ENCODE measurements around the gene NTRK2.

NTRK2 gene

DNA sequence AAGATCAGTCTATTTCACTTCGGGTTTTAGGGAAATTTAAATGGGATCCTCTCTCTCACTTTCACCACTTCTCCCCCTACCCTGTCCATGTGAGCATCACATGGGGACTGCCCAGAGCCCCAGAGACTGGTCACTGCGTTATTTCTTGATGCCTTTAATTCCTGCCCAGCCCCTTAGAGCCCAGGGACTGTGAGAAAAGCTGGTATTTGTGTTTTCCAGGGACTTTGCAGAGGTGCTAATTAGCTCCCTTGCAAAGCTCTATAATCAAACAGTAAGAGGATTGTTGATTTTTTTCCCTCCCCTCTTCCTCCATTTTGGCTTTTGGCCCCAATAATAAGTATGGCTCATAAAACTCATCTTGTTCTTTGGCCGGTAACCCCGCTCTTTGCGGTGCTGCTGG, 35.6 kb downstream of the NTRK2 start:
- no peaks in the 10 kb centered on the region for H3K9me3 ChIP-seq (ENCODE audit: control insufficient read depth, insufficient read depth, low read depth, low read length)
- no peak overlapping the region for H3K4me3 ChIP-seq (ENCODE audit: low read depth, low read length)
- H3K36me3 ChIP-seq (ENCODE audit: control insufficient read depth in 2 of 2, insufficient read depth in 1 of 2, low read length in 2 of 2): no peaks in the 10 kb centered on the region
- no peak for TF ChIP-seq ZNF16 (tag by site-specific recombination; IDR thresholded peaks at IDR 0.05; ENCODE audit: low read depth)
- TF ChIP-seq, protein P1, sequence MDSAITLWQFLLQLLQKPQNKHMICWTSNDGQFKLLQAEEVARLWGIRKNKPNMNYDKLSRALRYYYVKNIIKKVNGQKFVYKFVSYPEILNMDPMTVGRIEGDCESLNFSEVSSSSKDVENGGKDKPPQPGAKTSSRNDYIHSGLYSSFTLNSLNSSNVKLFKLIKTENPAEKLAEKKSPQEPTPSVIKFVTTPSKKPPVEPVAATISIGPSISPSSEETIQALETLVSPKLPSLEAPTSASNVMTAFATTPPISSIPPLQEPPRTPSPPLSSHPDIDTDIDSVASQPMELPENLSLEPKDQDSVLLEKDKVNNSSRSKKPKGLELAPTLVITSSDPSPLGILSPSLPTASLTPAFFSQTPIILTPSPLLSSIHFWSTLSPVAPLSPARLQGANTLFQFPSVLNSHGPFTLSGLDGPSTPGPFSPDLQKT (IDR thresholded peaks at IDR 0.05; ENCODE audit: borderline replicate concordance, low read depth, low read length): no peak
- TF ChIP-seq, protein P2, sequence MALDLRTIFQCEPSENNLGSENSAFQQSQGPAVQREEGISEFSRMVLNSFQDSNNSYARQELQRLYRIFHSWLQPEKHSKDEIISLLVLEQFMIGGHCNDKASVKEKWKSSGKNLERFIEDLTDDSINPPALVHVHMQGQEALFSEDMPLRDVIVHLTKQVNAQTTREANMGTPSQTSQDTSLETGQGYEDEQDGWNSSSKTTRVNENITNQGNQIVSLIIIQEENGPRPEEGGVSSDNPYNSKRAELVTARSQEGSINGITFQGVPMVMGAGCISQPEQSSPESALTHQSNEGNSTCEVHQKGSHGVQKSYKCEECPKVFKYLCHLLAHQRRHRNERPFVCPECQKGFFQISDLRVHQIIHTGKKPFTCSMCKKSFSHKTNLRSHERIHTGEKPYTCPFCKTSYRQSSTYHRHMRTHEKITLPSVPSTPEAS (tag by site-specific recombination; IDR thresholded peaks at IDR 0.05): no peak
- TF ChIP-seq, protein P3, sequence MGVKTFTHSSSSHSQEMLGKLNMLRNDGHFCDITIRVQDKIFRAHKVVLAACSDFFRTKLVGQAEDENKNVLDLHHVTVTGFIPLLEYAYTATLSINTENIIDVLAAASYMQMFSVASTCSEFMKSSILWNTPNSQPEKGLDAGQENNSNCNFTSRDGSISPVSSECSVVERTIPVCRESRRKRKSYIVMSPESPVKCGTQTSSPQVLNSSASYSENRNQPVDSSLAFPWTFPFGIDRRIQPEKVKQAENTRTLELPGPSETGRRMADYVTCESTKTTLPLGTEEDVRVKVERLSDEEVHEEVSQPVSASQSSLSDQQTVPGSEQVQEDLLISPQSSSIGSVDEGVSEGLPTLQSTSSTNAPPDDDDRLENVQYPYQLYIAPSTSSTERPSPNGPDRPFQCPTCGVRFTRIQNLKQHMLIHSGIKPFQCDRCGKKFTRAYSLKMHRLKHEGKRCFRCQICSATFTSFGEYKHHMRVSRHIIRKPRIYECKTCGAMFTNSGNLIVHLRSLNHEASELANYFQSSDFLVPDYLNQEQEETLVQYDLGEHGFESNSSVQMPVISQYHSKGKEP (tag by site-specific recombination; IDR thresholded peaks at IDR 0.05): no peak
- no peak for TF ChIP-seq MYNN (tag by site-specific recombination; IDR thresholded peaks at IDR 0.05; ENCODE audit: borderline replicate concordance)
- no peak for TF ChIP-seq ZNF140 (tag by site-specific recombination; IDR thresholded peaks at IDR 0.05)
- TF ChIP-seq ZNF596 (tag by site-specific recombination; IDR thresholded peaks at IDR 0.05): no peak
- TF ChIP-seq ZNF830 (tag by site-specific recombination; IDR thresholded peaks at IDR 0.05; ENCODE audit: low read depth): no peak
- no peak for TF ChIP-seq HOXC10 (CRISPR knock-in tag; IDR thresholded peaks at IDR 0.05)
- TF ChIP-seq, protein P4, sequence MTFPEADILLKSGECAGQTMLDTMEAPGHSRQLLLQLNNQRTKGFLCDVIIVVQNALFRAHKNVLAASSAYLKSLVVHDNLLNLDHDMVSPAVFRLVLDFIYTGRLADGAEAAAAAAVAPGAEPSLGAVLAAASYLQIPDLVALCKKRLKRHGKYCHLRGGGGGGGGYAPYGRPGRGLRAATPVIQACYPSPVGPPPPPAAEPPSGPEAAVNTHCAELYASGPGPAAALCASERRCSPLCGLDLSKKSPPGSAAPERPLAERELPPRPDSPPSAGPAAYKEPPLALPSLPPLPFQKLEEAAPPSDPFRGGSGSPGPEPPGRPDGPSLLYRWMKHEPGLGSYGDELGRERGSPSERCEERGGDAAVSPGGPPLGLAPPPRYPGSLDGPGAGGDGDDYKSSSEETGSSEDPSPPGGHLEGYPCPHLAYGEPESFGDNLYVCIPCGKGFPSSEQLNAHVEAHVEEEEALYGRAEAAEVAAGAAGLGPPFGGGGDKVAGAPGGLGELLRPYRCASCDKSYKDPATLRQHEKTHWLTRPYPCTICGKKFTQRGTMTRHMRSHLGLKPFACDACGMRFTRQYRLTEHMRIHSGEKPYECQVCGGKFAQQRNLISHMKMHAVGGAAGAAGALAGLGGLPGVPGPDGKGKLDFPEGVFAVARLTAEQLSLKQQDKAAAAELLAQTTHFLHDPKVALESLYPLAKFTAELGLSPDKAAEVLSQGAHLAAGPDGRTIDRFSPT (tag by site-specific recombination; IDR thresholded peaks at IDR 0.05): no peak
- TF ChIP-seq, protein P5, sequence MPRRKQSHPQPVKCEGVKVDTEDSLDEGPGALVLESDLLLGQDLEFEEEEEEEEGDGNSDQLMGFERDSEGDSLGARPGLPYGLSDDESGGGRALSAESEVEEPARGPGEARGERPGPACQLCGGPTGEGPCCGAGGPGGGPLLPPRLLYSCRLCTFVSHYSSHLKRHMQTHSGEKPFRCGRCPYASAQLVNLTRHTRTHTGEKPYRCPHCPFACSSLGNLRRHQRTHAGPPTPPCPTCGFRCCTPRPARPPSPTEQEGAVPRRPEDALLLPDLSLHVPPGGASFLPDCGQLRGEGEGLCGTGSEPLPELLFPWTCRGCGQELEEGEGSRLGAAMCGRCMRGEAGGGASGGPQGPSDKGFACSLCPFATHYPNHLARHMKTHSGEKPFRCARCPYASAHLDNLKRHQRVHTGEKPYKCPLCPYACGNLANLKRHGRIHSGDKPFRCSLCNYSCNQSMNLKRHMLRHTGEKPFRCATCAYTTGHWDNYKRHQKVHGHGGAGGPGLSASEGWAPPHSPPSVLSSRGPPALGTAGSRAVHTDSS (tag by site-specific recombination; IDR thresholded peaks at IDR 0.05): no peak
- no peak for TF ChIP-seq KLF8 (tag by site-specific recombination; IDR thresholded peaks at IDR 0.05)
- TF ChIP-seq YY1 (tag by site-specific recombination; IDR thresholded peaks at IDR 0.05): no peak
- no peak for TF ChIP-seq ZBTB21 (tag by site-specific recombination; IDR thresholded peaks at IDR 0.05)
- TF ChIP-seq, protein P6, sequence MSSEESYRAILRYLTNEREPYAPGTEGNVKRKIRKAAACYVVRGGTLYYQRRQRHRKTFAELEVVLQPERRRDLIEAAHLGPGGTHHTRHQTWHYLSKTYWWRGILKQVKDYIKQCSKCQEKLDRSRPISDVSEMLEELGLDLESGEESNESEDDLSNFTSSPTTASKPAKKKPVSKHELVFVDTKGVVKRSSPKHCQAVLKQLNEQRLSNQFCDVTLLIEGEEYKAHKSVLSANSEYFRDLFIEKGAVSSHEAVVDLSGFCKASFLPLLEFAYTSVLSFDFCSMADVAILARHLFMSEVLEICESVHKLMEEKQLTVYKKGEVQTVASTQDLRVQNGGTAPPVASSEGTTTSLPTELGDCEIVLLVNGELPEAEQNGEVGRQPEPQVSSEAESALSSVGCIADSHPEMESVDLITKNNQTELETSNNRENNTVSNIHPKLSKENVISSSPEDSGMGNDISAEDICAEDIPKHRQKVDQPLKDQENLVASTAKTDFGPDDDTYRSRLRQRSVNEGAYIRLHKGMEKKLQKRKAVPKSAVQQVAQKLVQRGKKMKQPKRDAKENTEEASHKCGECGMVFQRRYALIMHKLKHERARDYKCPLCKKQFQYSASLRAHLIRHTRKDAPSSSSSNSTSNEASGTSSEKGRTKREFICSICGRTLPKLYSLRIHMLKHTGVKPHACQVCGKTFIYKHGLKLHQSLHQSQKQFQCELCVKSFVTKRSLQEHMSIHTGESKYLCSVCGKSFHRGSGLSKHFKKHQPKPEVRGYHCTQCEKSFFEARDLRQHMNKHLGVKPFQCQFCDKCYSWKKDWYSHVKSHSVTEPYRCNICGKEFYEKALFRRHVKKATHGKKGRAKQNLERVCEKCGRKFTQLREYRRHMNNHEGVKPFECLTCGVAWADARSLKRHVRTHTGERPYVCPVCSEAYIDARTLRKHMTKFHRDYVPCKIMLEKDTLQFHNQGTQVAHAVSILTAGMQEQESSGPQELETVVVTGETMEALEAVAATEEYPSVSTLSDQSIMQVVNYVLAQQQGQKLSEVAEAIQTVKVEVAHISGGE (tag by site-specific recombination; conservative IDR thresholded peaks at IDR 0.05; ENCODE audit: low read depth): no peak
- no peak for TF ChIP-seq SALL2 (tag by site-specific recombination; IDR thresholded peaks at IDR 0.05; ENCODE audit: borderline replicate concordance)
- TF ChIP-seq ZNF23 (tag by site-specific recombination; IDR thresholded peaks at IDR 0.05; ENCODE audit: borderline replicate concordance): no peak
- H3K4me1 ChIP-seq (ENCODE audit: control insufficient read depth, insufficient read depth, low read length): no peaks in the 10 kb centered on the region
- ChIA-PET CTCF (interaction anchor here (1.2 to 1.4 kb wide), 4 partner anchors 9 to 301 kb away, joined by 3 to 5 read pairs (median 4); no protein-coding TSS in a partner anchor), POLR2A (no interaction called here)
- H3K27ac ChIP-seq (ENCODE audit: extremely low read depth, low read depth, low read length): no peak overlapping the region

Data from HEK293 (cell line).